ENCODE data around the gene RNH1. TPM values are rescaled to one million over a fixed set of nuclear protein-coding genes. Genes with fewer than 3 reads are reported as not detected.

RNH1 gene
- total and polyA plus RNA-seq, 10 of the 15 experiments (the other 5 are each of a cell fraction or from before 2014, with no cell fraction given), result 2.3 to 162 (median 72.1) TPM

GRCh38 chr11:449889-450808 lies 56.9 kb downstream of the RNH1 start, which contains the start of gene PTDSS2 (continued):
- TF ChIP-seq REST (IDR thresholded peaks at IDR 0.05; ENCODE audit: low read depth, low read length) (no peak), IKZF1 (conservative IDR thresholded peaks at IDR 0.05) (peak; percentile 99), MEF2A (IDR thresholded peaks at IDR 0.05; ENCODE audit: insufficient read depth, low read depth, low read length) (no peak), HDAC2 (IDR thresholded peaks at IDR 0.05) (no peak), ESRRA (IDR thresholded peaks at IDR 0.05; ENCODE audit: low read length) (no peak), ZNF687 (IDR thresholded peaks at IDR 0.05) (peak; percentile 60; the same call in 1 of the 2 replicates), BCLAF1 (IDR thresholded peaks at IDR 0.05) (no peak), JUNB (IDR thresholded peaks at IDR 0.05) (no peak), ZNF384 (IDR thresholded peaks at IDR 0.05; ENCODE audit: borderline replicate concordance, low read depth, low read length) (0 out of 2 replicates have a peak, but pooled peaks have one; percentile 10), IRF3 (IDR thresholded peaks at IDR 0.05) (no peak), HSF1 (IDR thresholded peaks at IDR 0.05; ENCODE audit: low read depth, low read length) (peak; percentile 33; the same call in 1 of the 2 replicates), MXI1 (IDR thresholded peaks at IDR 0.05; ENCODE audit: low read depth, low read length) (peak; percentile 71), SMAD5 (IDR thresholded peaks at IDR 0.05; ENCODE audit: low read depth) (no peak; the same call in 1 of the 2 replicates), KAT2A (conservative IDR thresholded peaks at IDR 0.05; ENCODE audit: control insufficient read depth, low read depth, low read length) (no peak), EGR1 (IDR thresholded peaks at IDR 0.05; ENCODE audit: borderline replicate concordance in 1 of 2, low read depth in 2 of 2, low read length in 2 of 2) (peak in 1 of 2 experiments; percentile 67; a peak in 1 of 3 replicates)
